Panc1 (cell line): Measurements from ENCODE around the gene CLIP3.

Experiments
- POLR2AphosphoS5 ChIP-seq: IDR thresholded peaks from 2 replicates; pipeline ENCODE4 v1.6.1; 2012; ENCODE audit warnings: mild to moderate bottlenecking, low read depth, low read length, moderate library complexity
- TF ChIP-seq, protein P1 (sequence below): fragments of 450-650 bp; IDR thresholded peaks from 2 replicates; pipeline ENCODE4 v1.5.1; 2017; ENCODE audit warnings: mild to moderate bottlenecking
- TF ChIP-seq, protein P2 (sequence below), 2 experiments: IDR thresholded peaks; 2 replicates each; pipeline ENCODE4 v1.6.1; 2011 to 2012; ENCODE audit warnings: low read depth in 2 of 2, control low read depth in 1 of 2, low read length in 1 of 2, mild to moderate bottlenecking in 1 of 2, moderate library complexity in 1 of 2; ENCODE audit not compliant: insufficient read depth in 1 of 2

DNA sequence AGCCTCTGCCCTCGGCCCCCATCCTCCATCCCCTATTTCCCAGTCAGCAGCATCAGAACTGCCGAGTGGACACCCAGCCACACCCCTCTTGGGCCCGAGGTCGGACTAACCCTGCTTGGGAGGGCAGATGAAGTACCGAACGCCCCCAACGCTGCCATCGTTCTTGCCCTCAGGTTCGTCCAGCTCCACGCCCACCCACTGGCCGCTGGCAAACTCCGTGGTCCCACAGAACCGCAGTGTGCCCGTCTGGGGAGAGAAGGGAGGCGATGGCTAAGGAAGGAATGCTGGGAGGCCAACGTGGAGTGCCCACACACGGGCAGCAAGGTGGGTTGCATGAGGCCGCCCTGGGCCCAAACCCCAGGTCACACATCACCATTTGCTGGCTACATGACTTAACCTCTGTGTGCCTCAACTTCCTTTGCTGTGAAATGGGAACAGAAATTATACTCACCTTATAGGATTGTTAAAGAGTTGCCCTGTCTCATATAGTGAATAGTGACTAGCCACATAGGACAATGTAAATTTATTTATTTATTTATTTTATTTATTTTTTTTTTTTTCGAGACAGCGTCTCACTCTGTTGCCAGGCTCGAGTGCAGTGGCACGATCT lies 13.5 kb downstream of the CLIP3 start:
- no peak for TF ChIP-seq POLR2AphosphoS5
- TF ChIP-seq, protein P1, sequence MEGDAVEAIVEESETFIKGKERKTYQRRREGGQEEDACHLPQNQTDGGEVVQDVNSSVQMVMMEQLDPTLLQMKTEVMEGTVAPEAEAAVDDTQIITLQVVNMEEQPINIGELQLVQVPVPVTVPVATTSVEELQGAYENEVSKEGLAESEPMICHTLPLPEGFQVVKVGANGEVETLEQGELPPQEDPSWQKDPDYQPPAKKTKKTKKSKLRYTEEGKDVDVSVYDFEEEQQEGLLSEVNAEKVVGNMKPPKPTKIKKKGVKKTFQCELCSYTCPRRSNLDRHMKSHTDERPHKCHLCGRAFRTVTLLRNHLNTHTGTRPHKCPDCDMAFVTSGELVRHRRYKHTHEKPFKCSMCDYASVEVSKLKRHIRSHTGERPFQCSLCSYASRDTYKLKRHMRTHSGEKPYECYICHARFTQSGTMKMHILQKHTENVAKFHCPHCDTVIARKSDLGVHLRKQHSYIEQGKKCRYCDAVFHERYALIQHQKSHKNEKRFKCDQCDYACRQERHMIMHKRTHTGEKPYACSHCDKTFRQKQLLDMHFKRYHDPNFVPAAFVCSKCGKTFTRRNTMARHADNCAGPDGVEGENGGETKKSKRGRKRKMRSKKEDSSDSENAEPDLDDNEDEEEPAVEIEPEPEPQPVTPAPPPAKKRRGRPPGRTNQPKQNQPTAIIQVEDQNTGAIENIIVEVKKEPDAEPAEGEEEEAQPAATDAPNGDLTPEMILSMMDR: no peak
- TF ChIP-seq, protein P2, sequence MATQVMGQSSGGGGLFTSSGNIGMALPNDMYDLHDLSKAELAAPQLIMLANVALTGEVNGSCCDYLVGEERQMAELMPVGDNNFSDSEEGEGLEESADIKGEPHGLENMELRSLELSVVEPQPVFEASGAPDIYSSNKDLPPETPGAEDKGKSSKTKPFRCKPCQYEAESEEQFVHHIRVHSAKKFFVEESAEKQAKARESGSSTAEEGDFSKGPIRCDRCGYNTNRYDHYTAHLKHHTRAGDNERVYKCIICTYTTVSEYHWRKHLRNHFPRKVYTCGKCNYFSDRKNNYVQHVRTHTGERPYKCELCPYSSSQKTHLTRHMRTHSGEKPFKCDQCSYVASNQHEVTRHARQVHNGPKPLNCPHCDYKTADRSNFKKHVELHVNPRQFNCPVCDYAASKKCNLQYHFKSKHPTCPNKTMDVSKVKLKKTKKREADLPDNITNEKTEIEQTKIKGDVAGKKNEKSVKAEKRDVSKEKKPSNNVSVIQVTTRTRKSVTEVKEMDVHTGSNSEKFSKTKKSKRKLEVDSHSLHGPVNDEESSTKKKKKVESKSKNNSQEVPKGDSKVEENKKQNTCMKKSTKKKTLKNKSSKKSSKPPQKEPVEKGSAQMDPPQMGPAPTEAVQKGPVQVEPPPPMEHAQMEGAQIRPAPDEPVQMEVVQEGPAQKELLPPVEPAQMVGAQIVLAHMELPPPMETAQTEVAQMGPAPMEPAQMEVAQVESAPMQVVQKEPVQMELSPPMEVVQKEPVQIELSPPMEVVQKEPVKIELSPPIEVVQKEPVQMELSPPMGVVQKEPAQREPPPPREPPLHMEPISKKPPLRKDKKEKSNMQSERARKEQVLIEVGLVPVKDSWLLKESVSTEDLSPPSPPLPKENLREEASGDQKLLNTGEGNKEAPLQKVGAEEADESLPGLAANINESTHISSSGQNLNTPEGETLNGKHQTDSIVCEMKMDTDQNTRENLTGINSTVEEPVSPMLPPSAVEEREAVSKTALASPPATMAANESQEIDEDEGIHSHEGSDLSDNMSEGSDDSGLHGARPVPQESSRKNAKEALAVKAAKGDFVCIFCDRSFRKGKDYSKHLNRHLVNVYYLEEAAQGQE (IDR thresholded peaks at IDR 0.05; ENCODE audit: insufficient read depth in 1 of 2, low read depth in 2 of 2, low read length in 1 of 2): no peak
